ENCODE measurements around the gene DAZAP1.
"Not testable (repeated sequence)": the region's sequence is repeated elsewhere in the genome, so short reads cannot be mapped to it uniquely, and the experiment has no call there.

Gene DAZAP1

DNA sequence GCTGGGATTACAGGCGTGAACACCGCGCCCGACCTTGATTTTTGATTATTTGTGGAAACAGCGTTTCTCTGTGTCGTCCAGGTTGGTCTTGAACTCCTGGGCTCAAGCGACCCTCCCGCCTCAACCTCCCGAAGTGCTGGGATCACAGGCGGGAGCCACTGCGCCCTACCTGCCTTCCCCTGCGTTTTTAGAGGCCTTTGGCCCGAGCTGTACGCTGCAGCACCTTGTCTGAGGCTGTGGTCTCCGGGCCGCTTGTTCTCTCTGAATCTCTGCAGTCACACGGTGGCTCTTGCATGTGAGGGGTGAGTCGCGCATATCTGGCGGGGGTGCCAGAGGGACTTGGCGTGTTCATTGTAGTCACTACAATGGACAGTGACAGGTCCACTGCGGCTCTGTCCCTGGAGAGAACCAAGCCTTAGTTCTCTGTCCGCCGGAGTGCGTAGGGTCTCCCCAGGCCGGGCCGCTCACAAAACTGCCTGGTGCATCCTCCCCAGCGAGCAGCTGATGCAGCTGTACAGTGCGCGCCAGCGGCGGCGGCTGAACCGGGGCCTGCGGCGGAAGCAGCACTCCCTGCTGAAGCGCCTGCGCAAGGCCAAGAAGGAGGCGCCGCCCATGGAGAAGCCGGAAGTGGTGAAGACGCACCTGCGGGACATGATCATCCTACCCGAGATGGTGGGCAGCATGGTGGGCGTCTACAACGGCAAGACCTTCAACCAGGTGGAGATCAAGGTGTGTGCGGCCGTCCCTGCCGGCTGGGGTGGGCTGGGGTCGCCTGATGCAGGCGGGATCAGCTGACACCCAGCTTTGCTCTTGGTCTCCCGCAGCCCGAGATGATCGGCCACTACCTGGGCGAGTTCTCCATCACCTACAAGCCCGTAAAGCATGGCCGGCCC lies 32.4 kb downstream of the DAZAP1 start:
- not testable (repeated sequence) for DNase-seq (ENCODE audit: low read depth in 2 of 3, low spot score in 2 of 3)

DNA sequence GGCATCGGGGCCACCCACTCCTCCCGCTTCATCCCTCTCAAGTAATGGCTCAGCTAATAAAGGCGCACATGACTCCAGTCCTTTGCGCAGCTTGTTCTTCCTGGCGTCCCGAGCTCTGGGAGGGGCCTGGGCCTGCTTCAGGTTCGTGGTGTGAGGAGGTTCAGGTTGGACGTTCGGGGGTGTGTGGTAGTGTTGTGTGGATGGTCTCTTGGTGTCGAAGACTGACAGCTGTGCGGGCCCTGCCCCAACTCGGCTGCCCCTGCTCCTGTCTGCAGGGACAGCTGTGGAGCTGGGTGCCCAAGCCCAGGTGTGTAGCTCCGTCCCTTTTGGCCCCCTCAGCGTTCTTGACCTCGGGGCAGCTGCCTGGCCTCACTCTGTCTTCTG lies 33.0 kb downstream of the DAZAP1 start:
- no peak for DNase-seq (ENCODE audit: low read depth in 2 of 3, low spot score in 2 of 3)

DNA sequence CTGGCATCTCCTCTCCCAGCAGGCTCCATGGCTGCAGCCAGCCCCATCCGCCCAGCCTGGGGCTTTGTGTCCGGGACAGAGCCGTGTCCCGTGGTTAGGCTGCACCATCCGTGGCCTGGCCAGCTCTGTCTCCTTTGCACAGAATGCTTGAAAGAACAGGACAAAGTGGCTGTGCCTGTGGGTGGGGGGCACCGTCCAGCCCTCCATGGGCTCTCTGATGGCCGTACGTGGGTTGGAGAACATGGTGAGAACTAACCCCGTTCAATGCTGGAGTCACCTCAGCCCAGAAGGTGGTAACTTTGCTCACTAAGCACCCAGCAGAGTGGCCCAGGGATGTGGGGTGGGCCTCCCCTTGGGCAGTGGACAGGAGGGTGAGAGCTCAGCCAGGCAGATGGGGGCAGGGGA lies 33.6 kb downstream of the DAZAP1 start:
- DNase-seq (ENCODE audit: low read depth in 2 of 3, low spot score in 2 of 3), result no peak

DNA sequence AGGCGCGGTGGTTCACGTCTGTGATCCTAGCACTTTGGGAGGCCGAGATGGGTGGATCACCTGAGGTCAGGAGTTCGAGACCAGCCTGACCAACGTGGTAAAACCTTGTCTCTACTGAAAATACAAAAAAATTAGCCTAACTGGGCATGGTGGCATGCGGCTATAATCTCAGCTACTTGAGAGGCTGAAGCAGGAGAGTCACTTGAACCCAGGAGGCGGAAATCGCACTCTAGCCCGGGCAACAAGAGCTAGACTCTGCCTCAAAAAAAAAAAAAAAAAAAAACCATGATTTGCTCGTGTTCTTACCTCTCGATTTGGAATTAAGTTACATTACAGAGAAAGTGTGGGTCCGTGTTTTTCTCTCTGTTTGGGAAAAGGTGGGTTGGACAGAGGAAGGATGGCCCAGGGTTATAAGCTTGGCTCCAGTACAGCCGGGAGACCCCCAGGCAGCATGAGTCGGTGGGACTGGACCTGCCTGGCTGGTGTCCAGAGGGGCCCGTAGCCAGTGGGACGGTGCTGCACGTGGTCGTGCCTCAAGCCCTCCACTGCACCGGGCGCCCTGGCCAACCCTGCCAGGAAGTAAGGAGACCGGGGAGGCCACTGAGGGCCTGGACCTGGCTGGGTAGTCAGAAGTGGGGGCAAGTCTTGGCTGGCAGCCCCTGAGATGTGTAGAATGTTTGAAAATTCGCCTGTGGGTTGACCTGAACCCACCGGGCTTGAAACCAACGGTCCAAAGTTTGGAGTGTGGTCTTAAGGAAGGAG lies 34.5 kb downstream of the DAZAP1 start:
- DNase-seq (ENCODE audit: low read depth in 2 of 3, low spot score in 2 of 3), result no peak

DNA sequence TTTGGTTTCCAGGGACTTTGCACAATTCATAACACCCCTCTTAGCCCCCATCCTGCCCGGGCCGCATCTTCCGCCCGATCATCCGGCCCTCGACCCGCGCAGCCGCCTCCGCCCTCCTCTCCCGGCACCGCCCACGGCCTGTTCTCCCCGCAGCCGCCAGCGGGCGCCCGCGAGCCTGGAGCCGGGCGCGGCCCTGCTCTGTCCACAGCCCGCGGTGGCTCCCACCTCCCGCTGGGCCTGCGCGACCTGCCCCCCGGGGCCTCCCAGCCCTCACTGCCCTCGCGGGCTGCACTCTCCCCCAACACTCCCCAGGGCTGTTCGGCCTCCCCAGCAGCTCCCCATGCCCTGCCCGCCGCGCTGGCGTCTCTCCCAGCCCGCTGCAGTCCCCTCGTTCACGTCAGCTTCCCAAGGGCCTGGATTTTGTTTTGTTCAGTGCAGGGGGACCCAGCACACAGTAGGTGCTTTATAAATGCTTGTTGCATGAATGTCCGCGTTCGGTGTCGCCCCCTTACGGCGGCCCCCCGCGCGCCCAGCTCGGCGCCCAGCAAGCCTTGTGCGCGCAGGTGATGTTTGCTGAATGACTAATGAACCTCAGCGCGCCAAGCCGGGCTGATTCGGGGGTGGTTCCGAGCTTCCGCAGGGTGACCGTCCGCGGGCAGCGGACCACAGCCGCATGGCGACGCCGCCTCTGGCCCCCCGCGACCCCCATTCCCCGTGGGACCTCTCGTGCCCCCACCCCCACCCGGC lies 38.0 kb downstream of the DAZAP1 start:
- peak; percentile 66 to 79 (median 67) for DNase-seq (ENCODE audit: low read depth in 2 of 3, low spot score in 2 of 3)

DNA sequence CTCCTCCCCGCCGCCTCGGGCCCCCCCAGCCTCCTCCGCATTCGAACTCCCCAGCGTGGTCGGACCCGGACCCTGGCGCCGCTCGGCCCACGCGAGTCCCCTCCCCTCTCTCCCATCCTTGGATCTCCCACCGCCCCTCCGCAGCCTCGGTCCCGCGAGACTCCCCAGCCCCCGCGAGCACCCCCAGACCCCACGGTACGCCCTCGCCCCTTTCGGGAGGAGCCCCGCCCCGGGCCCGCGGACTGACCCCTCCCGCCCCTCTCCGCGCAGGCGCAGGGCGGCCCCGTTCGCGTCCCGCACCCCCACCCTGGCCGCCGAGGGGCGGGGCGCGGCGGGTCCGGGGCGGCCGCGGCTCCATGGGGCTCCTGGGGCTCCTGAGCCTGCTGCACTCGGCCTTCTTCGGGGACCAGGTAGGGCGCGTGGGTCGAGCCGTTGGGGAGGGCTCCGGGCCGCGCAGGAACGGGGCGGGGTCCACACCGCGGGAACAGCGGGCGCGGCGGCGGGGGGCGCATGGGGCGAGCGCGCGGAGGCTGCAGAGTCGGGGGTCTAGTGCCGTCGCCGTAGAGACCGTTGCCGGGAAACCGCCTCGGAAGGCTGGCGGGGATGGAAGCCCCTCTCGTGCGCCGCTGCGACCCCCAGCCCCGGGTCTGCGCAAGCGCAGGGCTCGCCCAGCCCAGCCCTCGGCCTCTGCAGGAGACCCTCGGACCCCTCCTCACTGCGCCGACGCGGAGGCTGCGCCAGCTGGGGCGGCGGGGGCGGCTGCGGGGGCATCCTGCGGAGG lies 38.7 kb downstream of the DAZAP1 start:
- DNase-seq (ENCODE audit: low read depth in 2 of 3, low spot score in 2 of 3), result no peak

DNA sequence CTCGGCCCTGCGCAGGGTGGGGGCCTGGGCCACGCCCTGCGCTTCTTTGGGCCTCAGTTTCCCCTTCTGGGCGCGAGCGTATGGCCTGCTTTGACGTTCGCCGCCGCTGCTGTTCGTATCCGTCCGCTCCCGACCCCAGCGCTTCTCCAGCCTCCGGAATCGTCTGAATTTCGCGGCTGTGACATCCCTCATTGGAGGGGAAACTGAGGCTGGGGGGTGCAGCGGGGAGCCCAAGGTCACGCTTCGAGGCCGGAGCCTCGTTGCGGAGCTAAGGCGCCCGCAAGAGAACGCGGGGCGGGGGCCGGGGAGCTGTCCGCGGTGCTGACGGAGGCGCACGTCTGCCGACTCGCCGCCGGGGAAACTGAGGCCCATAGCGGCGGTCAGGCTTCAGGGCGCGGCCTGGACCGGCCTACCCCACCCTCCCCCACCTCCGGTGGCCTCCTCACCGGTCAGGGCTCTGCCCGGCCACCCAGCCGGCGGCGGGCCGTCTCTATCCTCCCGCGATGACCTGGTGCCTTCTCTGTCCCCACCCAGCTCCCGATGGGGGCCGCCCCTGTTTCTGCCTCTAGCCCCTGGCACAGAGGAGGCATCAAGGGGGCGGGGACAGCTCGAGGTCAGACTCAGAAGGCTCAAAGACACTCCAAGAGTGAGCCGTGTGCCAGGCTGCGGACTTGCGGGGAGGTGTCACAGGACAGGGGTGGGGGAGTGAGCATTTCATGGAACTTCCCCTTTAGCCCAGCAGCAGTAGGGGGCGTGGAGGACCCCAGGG lies 39.5 kb downstream of the DAZAP1 start:
- DNase-seq (ENCODE audit: low read depth in 2 of 3, low spot score in 2 of 3), result no peak

DNA sequence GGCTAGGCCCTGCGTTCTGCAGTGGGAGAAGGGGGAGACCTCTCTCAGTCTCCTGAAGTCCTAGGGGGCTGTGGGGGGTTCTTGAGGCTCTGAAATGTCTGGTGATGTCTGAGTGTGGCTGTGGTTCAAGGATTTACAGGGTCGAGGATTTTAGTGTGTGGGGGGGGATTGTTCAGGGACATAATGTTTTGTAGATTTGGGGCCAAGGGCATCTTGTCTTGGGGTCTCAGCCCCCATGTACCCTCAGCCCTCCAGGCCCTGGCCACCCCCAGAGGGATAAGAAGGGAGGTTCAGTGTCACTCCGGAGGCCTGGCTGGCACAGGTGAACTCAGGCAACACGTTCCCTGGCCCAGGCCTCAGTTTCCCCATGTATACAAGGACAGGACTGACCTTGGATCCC lies 40.1 kb downstream of the DAZAP1 start:
- no peak for DNase-seq (ENCODE audit: low read depth in 2 of 3, low spot score in 2 of 3)

DNA sequence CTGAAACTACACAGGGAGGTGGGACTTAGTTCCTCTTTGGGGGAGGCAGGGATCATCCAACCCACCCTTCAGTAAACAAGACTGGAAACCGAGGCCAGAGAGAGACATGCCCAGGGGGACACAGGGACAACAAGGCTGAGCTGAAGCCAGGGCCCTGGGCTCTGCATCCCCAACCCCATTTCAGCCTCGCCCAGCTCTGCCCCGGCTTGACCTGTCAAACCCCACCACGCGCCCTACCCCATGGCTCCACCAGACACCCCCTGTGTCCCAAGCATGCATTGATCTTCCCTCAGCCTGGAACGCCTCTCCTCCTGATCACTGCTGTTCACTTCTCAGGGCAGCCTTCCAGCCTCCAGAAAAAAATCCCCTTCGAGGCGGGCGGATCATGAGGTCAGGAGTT lies 40.6 kb downstream of the DAZAP1 start:
- no peak for DNase-seq (ENCODE audit: low read depth in 2 of 3, low spot score in 2 of 3)

DNA sequence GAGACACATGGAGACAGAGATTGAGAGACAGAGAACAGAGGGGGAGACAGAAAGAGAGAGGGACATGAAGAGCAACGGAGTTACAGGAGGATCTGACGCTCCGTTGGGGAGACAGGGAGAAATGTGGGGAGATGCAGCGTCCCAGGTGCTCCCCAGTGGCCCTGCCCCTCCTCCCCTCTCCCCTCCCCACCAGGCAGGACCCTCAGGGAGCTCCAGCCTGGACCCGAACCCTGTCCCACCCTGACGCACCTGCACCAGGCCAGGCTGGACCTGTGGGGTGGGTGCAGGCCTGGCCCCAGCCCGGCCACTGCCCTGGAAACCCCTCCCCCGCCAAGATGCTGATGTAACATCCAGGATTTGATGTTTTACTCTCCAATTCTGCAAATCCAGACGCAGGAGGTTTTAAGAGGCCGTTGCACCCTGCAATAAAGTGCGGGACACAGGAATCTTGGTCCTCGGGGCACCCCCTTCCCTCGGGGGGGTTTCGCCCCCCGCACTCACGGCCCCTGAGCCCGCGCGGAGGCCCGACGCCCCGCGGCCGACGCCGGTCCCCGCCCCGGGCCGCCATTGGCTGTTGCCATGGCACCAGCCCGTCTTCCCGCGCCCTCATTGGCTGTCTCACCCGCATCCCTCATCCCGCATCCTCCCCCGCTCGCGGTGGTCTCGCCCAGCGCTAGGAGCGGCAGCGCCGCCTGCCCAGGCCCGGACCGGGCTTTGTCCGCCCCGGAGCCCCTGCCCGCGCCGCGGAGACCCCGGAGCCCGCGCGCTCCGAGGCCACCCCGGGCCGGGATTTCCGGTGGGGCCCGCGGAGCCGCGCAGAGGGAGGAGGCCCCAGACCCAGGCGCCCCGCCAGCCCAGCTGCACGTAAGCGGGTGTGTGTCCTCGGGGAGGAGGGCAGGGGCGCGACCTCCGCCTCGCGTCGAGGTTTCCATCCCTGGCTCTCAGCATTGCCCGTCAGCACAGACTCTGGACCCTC lies 42.4 kb downstream of the DAZAP1 start, which contains the start of gene APC2:
APC2 (plus strand) TSS at position 655 of the 976 bp plus-strand sequence. CDS start 2,881 bp downstream, outside the sequence.
- no peak for DNase-seq (ENCODE audit: low read depth in 2 of 3, low spot score in 2 of 3)

DNA sequence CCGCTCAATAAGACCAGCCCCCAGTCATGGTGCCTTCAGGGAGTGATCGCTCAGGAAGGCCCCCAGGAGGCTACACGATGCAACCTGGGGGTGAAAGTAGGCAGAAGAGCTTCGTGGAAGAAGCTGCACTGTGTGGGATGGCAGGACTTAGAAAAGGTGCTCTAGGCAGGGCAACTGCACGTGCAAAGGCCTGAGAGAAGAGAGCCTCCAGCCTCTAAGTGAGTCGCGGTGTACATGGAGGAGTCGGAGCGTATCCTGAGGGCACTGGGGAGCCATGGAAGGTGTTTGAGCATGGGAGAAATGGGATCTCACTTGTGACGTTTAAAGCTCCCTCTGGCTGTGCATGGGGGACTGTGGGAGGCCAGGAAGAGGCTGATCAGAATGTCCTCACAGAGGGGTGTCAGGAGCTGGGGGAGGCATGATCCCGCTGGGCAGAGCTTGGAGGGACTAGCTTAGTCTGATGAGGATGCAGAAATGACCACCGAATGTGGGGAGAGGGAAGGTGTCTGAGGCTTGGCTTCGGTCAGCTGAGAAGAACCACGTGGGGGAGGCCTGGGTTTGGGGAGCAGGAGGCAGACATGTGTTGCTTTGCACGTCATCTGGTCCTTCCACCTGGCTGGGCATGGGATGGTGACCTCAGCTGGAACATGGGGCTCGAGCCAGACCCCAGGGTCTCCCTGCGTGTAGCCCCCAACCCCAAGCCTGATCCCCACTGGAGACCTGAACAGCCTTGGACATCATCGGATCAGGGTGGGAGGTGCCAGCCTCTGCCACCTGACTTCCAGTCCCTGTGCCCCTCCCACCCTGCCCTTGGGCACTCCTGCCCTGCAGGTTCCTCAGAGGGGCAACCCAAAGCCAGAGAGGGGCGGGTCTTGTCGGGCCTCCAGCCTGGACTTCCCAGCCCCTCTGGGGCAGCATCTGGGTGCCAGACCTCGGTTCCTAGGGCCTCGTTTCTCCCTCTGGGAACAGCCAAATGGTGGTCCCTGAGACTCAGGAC lies 43.6 kb downstream of the DAZAP1 start:
- no peak for DNase-seq (ENCODE audit: low read depth in 2 of 3, low spot score in 2 of 3)

DNA sequence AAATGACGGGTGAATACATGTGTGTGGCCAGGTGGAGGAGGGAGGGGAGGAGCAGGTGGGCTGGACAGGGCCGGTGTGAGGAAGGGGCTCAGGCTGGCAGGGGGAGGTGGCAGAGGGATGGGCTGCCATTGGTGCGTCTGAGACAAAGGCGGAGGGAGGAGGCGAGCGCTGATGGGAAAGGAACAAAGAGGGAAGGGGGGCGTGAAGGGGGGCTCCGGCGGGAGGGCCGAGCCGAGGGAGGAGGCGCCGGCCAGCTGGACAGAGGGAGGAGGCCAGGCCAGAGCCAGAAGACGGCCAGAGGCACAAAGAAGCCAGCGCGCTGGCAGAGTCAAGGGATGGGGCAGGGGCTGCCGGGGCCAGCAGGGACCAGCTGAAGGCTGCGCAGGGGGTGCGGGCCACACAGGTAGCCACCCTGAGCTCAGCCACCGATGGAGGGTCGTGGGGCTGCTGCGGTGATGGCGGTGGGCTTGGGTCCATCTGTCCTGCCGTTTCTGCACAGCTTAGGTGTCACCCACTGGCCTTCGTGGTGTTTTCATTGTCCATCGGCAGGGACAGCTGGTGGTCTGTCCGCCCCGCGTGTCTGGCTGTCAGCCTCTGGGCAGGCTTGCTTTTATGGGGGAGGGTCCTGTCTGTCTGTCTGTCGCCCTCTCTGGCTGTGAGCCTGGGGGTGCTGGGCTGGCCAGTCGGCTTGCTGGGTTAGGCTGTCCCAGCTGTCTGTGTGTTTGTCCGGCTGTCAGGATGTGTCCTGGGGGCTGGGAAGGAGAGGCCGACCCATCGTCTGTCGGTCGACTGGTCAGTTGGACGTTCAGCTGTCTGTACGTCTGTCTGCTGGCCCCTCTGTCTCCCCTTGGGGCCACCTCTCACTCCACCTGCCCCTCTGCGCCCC lies 44.8 kb downstream of the DAZAP1 start:
- DNase-seq (ENCODE audit: low read depth in 2 of 3, low spot score in 2 of 3), result no peak

DNA sequence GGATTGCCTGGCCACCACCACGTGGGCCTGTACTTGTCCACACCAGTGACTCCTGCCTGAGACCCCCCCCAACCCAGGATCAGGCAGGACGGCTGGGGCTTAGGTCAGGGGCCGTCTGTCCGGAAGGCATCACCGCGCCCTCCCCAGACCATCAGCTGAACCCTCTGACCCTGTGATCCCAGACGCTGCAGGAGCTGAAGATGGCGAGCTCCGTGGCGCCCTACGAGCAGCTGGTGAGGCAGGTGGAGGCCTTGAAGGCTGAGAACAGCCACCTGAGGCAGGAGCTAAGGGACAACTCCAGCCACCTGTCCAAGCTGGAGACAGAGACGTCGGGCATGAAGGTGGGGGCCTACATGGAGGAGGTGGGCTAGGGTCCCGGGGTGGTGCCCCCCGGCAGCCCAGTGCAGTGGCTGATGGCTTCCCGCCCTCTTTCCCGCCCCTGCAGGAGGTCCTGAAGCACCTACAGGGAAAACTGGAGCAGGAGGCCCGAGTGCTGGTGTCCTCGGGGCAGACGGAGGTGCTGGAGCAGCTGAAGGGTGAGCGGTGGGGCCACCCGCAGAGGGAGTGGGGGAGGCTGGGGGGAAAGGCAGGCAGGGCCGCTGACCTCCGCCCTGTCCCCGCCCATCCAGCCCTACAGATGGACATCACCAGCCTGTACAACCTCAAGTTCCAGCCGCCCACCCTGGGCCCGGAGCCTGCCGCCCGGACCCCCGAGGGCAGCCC lies 45.6 kb downstream of the DAZAP1 start:
- DNase-seq (ENCODE audit: low read depth in 2 of 3, low spot score in 2 of 3), result no peak

DNA sequence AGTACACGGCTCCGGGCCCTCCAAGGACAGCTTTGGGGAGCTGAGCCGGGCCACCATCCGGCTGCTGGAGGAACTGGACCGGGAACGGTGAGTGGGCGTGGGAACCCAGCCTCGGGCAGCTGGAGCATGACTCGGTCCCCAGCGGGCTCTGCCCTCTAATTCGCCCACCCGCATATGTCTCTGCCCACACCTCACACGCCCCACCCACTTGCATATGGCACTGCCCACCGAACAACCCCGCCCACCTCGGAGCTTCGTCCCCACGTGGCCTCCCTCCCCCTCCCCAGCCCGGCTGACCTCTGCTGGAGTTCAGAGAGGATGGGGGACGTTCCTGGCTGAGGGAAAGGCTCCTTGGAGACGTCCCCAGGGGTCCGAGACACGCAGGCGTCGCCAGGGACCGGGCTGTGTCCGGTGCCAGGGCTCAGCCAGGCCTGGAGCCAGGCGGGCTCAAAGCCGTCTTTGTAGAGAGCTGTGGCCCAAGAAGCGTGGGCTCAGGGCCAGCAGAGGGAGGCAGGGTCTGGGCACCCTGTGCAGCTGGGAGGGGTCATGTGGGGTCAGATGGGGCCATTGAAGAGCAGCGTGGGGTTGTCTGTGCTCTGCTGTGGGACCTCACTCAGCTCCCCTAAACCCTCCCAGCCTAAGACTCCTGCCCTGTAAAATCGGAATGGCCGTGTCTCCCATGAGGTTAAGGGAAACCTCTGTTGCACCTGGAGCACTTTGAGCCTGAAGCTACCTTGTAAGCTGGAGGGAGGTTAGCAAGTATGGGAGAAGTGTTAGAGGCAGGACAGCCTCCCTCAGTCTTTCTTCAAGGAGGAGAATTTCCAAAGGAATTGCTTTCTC lies 46.4 kb downstream of the DAZAP1 start:
- DNase-seq (ENCODE audit: low read depth in 2 of 3, low spot score in 2 of 3), result no peak

DNA sequence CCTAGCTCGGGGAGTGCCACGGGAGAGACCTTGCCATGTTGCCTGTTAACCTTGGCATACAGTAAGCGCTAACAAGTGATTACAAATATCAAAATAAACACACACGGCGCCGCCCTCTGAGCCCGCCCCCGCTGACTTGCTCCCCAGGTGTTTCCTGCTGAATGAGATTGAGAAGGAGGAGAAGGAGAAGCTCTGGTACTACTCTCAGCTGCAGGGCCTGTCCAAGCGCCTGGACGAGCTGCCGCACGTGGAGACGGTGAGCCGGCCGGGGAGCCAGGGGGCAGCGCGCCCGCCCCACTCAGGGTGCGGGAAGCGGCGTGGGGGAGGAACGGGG lies 47.6 kb downstream of the DAZAP1 start:
- no peak for DNase-seq (ENCODE audit: low read depth in 2 of 3, low spot score in 2 of 3)

All from activated CD8-positive, alpha-beta memory T cell treated with anti-CD3 and anti-CD28 coated beads for 48 hours (primary cell).